Medulla oblongata (tissue), 1 donor: Measurements from ENCODE around the gene RBMS3.
A peak's percentile ranks its signal among the peaks of the same experiment; 100 is the strongest.
"Not testable (repeated sequence)": the region's sequence is repeated elsewhere in the genome, so short reads cannot be mapped to it uniquely, and the experiment has no call there.

Experiments used
- DNase-seq: peaks from one replicate; pipeline ENCODE4 v3.0.0-alpha.2; 2015; ENCODE audit errors: extremely low spot score

RBMS3 gene

DNA sequence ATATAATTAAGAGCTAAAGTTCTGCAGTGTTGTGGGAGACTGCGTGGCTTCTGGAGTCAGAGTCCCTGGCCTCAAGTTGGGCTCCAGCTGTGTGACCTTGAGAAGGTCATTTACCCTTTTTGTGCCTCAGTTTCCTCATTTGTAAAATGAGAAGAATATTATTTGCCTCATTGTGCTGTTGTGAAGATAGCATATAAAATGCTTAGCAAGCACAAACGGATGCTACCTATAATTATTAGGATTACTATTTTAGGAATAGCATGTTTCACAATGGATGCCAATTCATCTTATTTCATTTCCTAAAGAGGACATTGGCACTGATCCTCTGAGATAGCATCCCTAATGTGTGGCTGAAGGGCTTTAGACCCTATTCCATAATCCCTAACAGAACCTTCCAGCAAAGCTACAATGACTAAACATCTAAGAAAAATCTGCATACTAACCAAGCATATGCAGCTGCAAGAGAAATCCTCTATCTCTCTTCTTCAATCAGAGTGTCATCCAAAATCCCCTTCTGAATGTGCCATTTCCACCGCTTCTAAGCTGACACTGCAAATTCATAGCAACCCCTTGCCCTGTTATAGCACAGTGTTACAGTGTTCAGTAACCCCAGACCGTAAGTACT lies 148.3 kb downstream of the RBMS3 start:
- no peak for DNase-seq

DNA sequence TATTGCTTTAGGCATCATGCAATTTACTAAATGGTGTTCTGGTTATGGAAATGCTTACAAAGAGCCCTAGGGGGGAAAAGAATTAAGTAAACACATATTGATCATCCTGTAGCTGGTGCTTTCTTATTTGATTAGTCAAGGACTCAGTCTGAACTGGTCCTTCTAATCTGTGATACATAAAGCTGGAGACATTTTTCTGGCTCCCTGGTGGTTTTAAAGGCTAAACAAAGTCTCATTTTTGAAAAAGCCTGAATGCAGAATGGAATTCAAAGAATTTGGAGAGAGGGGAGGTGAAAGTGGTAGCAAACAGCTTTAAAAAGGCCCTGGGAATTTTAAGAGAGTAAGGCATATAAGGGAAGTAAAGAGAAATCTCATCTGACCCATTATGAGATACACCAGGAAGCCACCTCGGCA lies 149.7 kb downstream of the RBMS3 start:
- DNase-seq, result no peak

DNA sequence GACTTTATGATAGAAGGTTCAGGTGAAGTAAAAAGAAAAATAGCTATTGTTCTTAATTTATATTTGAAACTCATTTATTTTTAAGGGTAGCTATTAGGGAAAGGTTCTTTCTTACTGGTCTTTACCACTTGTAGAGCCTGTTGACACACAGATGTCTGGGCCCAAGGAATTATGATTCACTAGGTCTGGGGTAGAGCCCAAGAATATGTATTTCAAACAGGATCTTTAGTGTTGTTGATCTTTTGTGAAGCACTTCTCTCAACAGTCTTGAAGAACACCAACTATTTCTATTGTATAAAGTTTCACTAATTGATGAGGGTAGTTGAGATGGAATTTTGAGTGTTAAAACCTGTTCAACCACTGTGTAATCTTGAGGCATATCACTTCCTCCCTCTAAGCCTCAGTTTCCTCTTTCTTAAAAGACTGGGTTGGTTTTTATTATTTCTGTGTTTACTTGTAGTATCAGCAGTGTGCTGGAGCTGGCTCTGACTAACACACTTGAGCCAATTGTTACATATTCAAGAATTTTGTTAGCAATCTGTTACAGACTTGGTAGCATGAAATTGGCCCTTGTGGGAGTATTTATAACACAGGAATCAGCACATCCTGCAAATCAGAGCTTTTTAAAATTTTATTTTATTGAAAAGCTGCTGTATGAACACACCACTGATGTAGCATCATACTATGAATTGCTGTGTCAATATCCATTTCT lies 155.9 kb downstream of the RBMS3 start:
- DNase-seq, result no peak

DNA sequence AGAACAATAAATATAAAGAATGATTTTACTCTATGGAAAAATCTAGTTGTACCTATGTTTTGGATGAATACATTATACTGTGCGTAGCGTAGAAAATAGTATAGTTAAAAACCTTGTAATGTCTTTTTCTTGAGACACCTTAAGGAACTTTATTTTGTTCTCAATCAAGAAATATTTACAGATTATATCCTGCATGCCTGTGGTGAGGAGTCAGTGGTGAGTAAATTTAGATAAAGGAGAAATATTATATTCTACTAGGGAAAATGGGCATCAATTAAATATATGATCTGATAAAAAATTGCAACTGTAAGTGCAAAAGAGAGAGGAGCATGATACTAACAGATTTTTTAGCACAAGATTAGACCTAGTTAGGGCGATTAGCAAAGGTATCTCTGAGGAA lies 157.7 kb downstream of the RBMS3 start:
- DNase-seq, result no peak

GRCh38 chr3:29440413-29441305 lies 159.8 kb downstream of the RBMS3 start:
- peak; percentile 24 for DNase-seq

GRCh38 chr3:29441422-29441821 lies 160.6 kb downstream of the RBMS3 start:
- no peak for DNase-seq

DNA sequence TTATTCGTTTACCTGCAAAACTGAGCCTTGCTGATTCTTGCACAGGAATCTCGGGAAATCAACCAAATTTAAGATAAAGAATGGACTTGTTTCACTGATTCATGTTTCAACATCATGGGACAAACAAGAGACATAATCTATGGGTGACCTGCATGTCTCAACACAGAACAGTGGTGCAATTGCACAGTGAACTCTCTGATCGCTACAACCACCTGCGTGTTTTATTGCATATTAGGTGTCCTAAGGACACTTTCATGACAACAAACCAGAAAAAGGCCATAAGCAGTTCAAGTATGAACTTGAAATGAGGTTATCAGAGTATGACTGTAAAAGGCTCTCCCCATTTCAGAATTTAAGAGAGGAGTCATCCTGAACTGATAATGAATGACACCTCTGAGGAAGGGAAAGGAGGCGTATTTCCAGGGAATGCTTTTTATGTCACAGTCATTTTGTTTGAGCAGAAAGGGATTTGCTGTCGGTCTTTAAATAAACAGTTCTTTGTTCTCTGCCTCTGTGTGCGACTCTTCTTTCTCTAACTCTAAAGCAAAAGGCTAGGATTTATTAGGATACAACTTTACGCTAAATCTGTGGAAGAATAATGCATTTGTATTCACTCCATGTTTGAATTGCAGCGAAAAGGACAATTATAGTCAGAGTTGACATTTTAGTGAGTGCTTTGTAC lies 167.2 kb downstream of the RBMS3 start:
- peak; percentile 35 for DNase-seq

DNA sequence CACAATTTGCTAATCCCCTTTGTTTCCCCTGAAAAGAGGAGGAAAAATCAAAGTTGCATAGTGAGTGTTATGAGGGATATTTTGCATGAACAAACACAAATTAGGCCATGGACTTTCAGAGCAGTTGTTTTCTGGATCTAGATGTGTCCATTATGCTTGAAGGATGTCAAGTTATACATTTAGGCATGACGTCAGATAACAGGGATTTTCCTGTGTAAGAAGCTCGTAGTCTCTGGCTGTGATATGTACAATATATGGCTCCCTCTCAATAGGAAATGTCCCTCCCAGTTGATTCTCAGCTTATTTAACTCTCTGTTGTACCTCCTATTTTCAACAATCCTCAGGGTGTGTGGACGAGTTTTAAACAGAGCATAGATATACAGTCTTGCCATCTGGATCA lies 171.0 kb downstream of the RBMS3 start:
- DNase-seq, result no peak

DNA sequence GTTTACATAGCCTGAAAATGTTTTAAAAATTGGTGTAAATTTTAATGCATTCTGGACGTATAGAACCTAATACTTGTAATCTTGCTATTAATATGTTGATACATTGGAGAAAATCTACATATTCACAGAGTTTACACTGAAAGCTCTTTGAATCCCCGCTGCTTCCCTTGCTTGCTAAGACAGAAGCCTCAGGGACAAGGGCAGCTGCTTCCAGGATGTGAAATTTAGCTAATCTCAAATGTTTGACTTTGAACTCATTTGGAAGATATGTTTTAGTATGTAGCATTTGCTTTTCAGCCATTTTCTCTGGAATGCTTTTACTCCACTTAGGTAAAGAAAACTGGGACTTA lies 172.0 kb downstream of the RBMS3 start:
- DNase-seq, result no peak

GRCh38 chr3:29453284-29454001 lies 172.6 kb downstream of the RBMS3 start:
- peak; percentile 58 for DNase-seq

DNA sequence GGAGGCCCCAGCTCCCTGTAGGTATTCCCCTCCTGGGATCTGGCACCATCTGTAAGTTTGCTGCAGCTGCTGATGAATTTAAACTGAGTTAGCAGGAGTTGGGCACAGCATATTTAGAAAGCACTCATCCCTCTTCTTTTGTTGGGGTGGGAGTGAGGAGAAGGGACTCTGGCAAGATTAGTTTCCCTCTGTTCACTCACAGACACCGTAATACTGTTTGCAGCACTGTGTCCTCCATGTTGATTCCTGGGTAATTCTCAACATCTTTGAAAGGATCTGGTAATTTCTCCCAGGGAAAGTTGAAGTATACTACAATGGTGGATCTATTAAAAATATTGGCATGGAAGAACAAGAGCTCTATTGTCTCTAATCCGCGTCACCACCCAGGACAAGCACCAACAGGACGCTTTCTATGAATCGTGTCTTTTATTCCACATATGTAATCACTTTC lies 173.3 kb downstream of the RBMS3 start:
- DNase-seq, result peak; percentile 68

DNA sequence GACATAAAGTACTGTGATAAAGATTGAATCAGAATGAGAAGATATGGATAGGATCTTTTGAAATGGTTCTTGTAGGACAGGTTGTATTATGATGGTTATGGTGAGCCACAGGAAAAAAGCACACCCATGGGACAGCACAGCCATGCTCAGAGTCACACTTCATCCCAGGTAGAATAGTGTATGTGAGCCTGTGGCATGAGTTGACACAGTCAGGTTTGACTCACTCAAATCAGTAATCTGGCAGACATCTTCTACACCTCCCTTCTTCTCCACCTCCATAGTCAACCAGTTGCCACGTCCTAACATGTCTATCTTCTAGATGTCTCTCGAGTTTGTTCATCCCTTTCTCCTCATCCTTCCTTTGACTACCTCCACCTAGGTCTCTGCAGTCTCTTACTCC lies 176.0 kb downstream of the RBMS3 start:
- no peak for DNase-seq

- DNase-seq, result no peak
Measured at GRCh38 chr3:29463304-29463703, 182.4 kb downstream of the RBMS3 start.

GRCh38 chr3:29465836-29466235 lies 185.0 kb downstream of the RBMS3 start:
- no peak for DNase-seq

DNA sequence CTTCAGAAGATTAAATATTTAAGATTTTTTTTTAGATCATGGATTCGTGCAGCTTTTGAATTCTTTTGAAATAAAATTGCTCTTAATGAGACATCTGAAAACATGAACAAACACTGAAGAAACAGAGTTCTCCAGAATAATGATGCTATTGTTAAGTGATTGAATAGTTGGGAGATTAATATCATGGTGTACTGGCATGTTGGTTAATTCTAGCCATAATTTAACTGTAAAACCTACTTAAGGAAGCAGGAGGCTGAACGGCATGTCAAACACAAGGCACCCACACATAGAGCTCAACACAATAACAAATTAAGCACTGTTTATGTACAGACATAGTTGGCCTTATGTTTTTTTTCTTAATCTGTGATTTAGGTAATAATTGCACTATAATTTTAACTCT lies 185.6 kb downstream of the RBMS3 start:
- DNase-seq, result no peak

- DNase-seq, result no peak
Measured at GRCh38 chr3:29468187-29468586, 187.3 kb downstream of the RBMS3 start.

DNA sequence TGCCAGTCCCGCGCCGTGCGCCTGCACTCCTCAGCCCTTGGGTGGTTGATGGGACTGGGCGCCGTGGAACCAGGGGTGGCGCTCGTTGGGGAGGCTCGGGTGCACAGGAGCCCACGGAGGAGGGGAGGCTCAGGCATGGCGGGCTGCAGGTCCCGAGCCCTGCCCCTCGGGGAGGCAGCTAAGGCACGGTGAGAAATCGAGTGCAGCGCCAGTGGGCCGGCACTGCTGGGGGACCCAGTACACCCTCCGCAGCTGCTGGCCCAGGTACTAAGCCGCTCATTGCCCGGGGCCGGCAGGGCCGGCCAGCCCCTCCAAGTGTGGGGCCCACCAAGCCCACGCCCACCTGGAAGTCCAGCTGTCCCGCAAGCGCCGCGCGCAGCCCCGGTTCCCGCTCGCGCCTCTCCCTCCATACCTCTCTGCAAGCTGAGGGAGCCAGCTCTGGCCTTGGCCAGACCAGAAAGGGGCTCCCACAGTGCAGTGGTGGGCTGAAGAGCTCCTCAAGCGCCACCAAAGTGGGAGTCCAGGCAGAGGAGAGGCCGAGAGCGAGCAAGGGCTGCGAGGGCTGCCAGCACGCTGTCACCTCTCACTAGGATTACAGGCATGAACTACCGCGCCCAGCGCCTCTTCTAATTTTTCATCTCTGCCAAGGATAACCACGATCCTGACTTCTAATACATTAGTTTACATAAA lies 192.8 kb downstream of the RBMS3 start:
- not testable (repeated sequence) for DNase-seq

DNA sequence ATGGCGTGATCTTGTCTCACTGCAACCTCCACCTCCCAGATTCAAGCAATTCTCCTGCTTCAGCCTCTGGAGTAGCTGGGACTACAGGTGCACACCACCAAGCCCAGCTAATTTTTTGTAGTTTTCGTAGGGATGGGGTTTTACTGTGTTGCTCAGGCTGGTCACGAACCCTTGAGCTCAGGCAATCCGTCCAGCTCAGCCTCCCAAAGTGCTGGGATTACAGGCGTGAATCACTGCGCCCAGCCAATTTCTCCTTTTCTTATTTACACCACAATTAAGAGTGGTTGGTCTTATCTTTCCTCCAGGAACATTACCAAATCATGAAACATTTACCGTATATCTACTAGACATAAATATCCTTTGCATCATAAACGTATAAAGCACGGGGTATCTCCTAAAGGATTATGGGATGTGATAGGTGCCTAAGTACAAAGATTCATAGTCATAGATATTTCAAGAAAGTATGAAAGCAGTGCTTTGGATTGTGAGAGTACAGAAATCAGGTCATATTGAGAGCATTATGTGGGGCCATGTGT lies 194.5 kb downstream of the RBMS3 start:
- no peak for DNase-seq

DNA sequence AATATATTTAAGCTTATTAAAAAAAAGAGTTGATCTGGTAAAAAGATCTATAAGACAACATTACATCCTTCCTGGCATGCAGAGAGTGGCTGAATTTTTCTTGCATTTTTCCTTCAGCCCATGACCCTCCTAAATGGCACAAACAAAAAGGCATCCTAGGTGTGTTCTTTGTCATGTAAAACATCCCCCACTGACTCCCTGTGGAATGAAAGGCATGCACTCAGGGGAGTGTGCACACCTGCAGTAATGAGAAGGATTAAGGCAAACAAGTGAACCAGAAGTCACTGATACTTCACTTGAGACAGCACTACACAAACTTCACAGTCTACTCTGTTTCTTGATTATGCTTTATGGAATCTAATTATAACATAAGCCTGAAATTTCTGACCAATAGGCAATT lies 195.0 kb downstream of the RBMS3 start:
- no peak for DNase-seq

DNA sequence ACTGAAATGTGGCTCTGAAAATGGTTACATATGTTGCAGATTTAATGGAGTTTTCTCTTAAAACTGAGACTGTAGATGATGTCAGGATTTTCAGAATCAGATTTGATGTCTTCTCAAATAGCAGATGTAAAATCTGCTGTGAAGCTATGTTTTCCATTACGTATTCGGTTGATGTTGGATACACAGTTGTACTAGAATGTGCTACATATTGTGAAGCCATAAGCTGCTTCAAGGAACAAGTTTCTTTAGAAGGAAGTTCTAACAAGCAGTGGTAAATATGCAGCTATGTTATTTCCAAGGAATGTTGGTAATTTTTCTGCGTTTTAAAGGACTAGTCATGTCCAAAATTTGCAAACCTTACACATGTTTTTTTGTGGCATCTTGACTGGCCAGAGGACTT lies 197.7 kb downstream of the RBMS3 start:
- no peak for DNase-seq

- DNase-seq, result no peak
Measured at GRCh38 chr3:29481249-29481648, 200.4 kb downstream of the RBMS3 start.
